H1 (cell line): ENCODE measurements around the gene ALK. TPM values are rescaled to one million over a fixed set of nuclear protein-coding genes. Genes with fewer than 3 reads are reported as not detected.

Experiments
- CREB1 ChIP-seq: IDR thresholded peaks from 2 replicates; pipeline ENCODE4 v1.6.1; 2012; ENCODE audit warnings: inconsistent platforms
- GABPA ChIP-seq: IDR thresholded peaks from 2 replicates; pipeline ENCODE4 v1.6.1; 2011; ENCODE audit warnings: mild to moderate bottlenecking, low read length, moderate library complexity, borderline replicate concordance; ENCODE audit not compliant: insufficient read depth
- HDAC2 ChIP-seq, 2 experiments: fragments of 300-600 bp in 1 of 2; sonication (generic) in 1 of 2; IDR thresholded peaks; 2 replicates each; pipeline ENCODE4 v1.6.1; 2011 to 2012; ENCODE audit warnings: low read depth in 2 of 2, low read length in 2 of 2, mild to moderate bottlenecking in 2 of 2, moderate library complexity in 2 of 2, borderline replicate concordance in 1 of 2, inconsistent platforms in 1 of 2
- SP2 ChIP-seq: IDR thresholded peaks from 2 replicates; pipeline ENCODE4 v1.6.1; 2012; ENCODE audit warnings: mild to moderate bottlenecking, low read length, inconsistent platforms
- polyA plus RNA-seq, 7 experiments: library from polyadenylated mRNA; depleted of rRNA in 3 of 7; stranded (reverse) in 5 of 7; unstranded in 2 of 7; fragments of >200 nt in 5 of 7; fragments of 200-250 nt in 2 of 7; gene quantifications; 1 replicate in 5 of 7; 2 replicates in 1 of 7; 4 replicates in 1 of 7; pipeline versions ENCODE4 v1.2.1 to v1.2.3, GENCODE V29; 2011 to 2013; ENCODE audit warnings: missing spikeins in 2 of 7, mixed read lengths in 2 of 7
- total RNA-seq: library from RNA; stranded (reverse); fragmentation: NEBNext Ultra II Directional; extraction: Animal tissue kit (Norgen Biotek cat#: 25700); gene quantifications from 2 replicates; pipeline ENCODE4 v1.2.1, GENCODE V29; 2021

ALK gene
- total and polyA plus RNA-seq, 2 of the 8 experiments (the other 6 are each of a cell fraction or from before 2014, with no cell fraction given) = 0.02 to 0.09 TPM

DNA sequence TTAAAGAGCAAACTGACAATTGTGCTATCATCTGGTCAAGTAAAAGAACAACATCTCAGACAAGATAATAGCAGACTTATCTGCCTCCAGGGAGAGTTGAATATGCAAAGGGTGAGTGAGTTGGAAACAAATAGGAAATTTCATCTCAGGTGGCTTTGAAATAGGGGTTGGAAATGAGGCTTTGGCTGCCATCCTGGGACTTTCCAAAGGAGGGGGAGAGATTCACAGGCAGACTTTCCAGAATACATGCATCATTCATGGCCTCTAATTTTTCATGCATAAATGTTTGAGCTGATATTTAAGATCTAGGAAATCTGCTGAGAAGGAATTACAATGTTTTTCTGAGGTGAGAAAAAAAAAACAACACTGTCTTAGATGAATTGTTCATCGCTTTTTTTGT is 300.5 kb downstream of the ALK start (continued):
- no peak for TF ChIP-seq HDAC2 (IDR thresholded peaks at IDR 0.05; ENCODE audit: borderline replicate concordance in 1 of 2, low read depth in 2 of 2, low read length in 2 of 2)
- TF ChIP-seq SP2 = no peak
- TF ChIP-seq CREB1 = no peak
- TF ChIP-seq GABPA = no peak
